ENCODE results near the gene CLCN2.
A peak's percentile ranks its signal among the peaks of the same experiment; 100 is the strongest.

CLCN2 gene

GRCh38 chr3:184361532-184361931 is at the start of gene CLCN2, which contains the start of gene POLR2H:
Gene CLCN2, minus strand, starts transcription at chr3:184361605. Its CDS starts 126 bp downstream, at chr3:184361479.
Gene POLR2H, plus strand, starts transcription at chr3:184361710. Its CDS starts 1,783 bp downstream, at chr3:184363493.
- intact Hi-C loops (cut with DNase I), result loop anchor here (10.0 kb wide), 1 partner anchor 443 kb away; no protein-coding TSS in a partner anchor
- peak in 6 of 10 donors; percentile 58 to 95 (median 69) for DNase-seq

- DNase-seq, result peak in 1 of 10 donors; percentile 53
- intact Hi-C loops (cut with DNase I), result no loop called here
Measured at GRCh38 chr3:184409946-184410500, 48.6 kb upstream of the CLCN2 start.

- intact Hi-C loops (cut with DNase I), result no loop called here
- DNase-seq, result peak in 2 of 10 donors; percentile 68 to 72
Measured at GRCh38 chr3:184409331-184409926, 48.0 kb upstream of the CLCN2 start.

GRCh38 chr3:184405075-184406030 is 43.9 kb upstream of the CLCN2 start:
- DNase-seq, result peak in 2 of 10 donors; percentile 55 to 81

GRCh38 chr3:184399410-184399809 is 38.0 kb upstream of the CLCN2 start:
- peak in 2 of 10 donors; percentile 66 to 71 for DNase-seq
- intact Hi-C loops (cut with DNase I), result no loop called here

More at GRCh38 chr3:184405075-184406030, 43.9 kb upstream of the CLCN2 start:
- intact Hi-C loops (cut with DNase I), result no loop called here

GRCh38 chr3:184395320-184395660 is 33.9 kb upstream of the CLCN2 start:
- intact Hi-C loops (cut with DNase I), result no loop called here
- peak in 2 of 10 donors; percentile 39 to 80 for DNase-seq

- intact Hi-C loops (cut with DNase I), result no loop called here
- peak in 2 of 10 donors; percentile 44 for DNase-seq
Measured at GRCh38 chr3:184391266-184391665, 29.9 kb upstream of the CLCN2 start.

- intact Hi-C loops (cut with DNase I), result no loop called here
- peak in 1 of 10 donors; percentile 59 for DNase-seq
Measured at GRCh38 chr3:184389935-184390528, 28.6 kb upstream of the CLCN2 start.

GRCh38 chr3:184389384-184389783 is 28.0 kb upstream of the CLCN2 start:
- intact Hi-C loops (cut with DNase I), result no loop called here
- peak in 2 of 10 donors; percentile 57 to 72 for DNase-seq

GRCh38 chr3:184388936-184389230 is 27.5 kb upstream of the CLCN2 start:
- intact Hi-C loops (cut with DNase I), result no loop called here
- peak in 2 of 10 donors; percentile 40 to 68 for DNase-seq

- intact Hi-C loops (cut with DNase I), result no loop called here
Measured at GRCh38 chr3:184388164-184388935, 26.9 kb upstream of the CLCN2 start.

GRCh38 chr3:184387174-184387714 is 25.8 kb upstream of the CLCN2 start:
- DNase-seq, result peak in 1 of 10 donors; percentile 35
- intact Hi-C loops (cut with DNase I), result no loop called here

More at GRCh38 chr3:184388164-184388935, 26.9 kb upstream of the CLCN2 start:
- peak in 2 of 10 donors; percentile 35 to 37 for DNase-seq

- intact Hi-C loops (cut with DNase I), result no loop called here
- peak in 2 of 10 donors; percentile 66 to 80 for DNase-seq
Measured at GRCh38 chr3:184386047-184386806, 24.8 kb upstream of the CLCN2 start.

- intact Hi-C loops (cut with DNase I), result no loop called here
- DNase-seq, result peak in 8 of 10 donors; percentile 12 to 94 (median 72)
Measured at GRCh38 chr3:184384856-184385422, 23.5 kb upstream of the CLCN2 start.

- intact Hi-C loops (cut with DNase I), result no loop called here
- DNase-seq, result peak in 1 of 10 donors; percentile 66
Measured at GRCh38 chr3:184384342-184384741, 22.9 kb upstream of the CLCN2 start.

GRCh38 chr3:184383033-184383740 is 21.8 kb upstream of the CLCN2 start:
- DNase-seq, result peak in 3 of 10 donors; percentile 14 to 57 (median 50)
- intact Hi-C loops (cut with DNase I), result no loop called here

- intact Hi-C loops (cut with DNase I), result no loop called here
- DNase-seq, result peak in 2 of 10 donors; percentile 11 to 62
Measured at GRCh38 chr3:184382326-184383032, 21.1 kb upstream of the CLCN2 start.
